DOHH2 (cell line): ENCODE results near the gene SLC22A1.
"Not testable (repeated sequence)": the region's sequence is repeated elsewhere in the genome, so short reads cannot be mapped to it uniquely, and the experiment has no call there.

ENCODE experiments used
- H3F3A ChIP-seq: fragments of 200-600 bp; sonication (generic), shearing (Covaris generic); 2 replicates; pipeline ENCODE4 v1.6.0; 2016; ENCODE audit warnings: antibody characterized with exemption, mild to moderate bottlenecking; ENCODE audit not compliant: control insufficient read depth, insufficient read depth
- H3K27ac ChIP-seq: fragments of 200-600 bp; sonication (generic); 2 replicates; pipeline ENCODE4 v1.5.1; 2014; ENCODE audit warnings: low read depth, mild to moderate bottlenecking, low read length, moderate library complexity
- H3K27me3 ChIP-seq: fragments of 200-600 bp; sonication (generic); 2 replicates; pipeline ENCODE4 v1.6.1; 2014; ENCODE audit warnings: mild to moderate bottlenecking, low read length, mixed read lengths; ENCODE audit not compliant: control insufficient read depth
- H3K36me3 ChIP-seq: fragments of 200-600 bp; sonication (generic); 2 replicates; pipeline ENCODE4 v1.6.1; 2014; ENCODE audit warnings: mild to moderate bottlenecking, low read length, moderate library complexity, mixed read lengths; ENCODE audit not compliant: control insufficient read depth
- H3K4me1 ChIP-seq: fragments of 200-600 bp; sonication (generic); 2 replicates; pipeline ENCODE4 v1.6.1; 2014; ENCODE audit warnings: mild to moderate bottlenecking, low read length, mixed read lengths; ENCODE audit not compliant: control insufficient read depth
- H3K4me2 ChIP-seq: fragments of 200-600 bp; sonication (generic); 2 replicates; pipeline ENCODE4 v1.6.0; 2014; ENCODE audit warnings: mild to moderate bottlenecking, low read length, moderate library complexity
- H3K4me3 ChIP-seq: fragments of 200-600 bp; sonication (generic); 2 replicates; pipeline ENCODE4 v1.5.1; 2014; ENCODE audit warnings: mild to moderate bottlenecking, low read length, mixed read lengths
- H3K79me2 ChIP-seq: fragments of 200-600 bp; sonication (generic); 2 replicates; pipeline ENCODE4 v1.6.1; 2014; ENCODE audit warnings: mild to moderate bottlenecking, low read length, mixed read lengths; ENCODE audit not compliant: control insufficient read depth
- H3K9me2 ChIP-seq: fragments of 200-600 bp; sonication (generic); replicated peaks from 2 replicates; pipeline ENCODE4 v1.6.1; 2014; ENCODE audit warnings: mild to moderate bottlenecking, low read length, mixed read lengths; ENCODE audit not compliant: control insufficient read depth
- H3K9me3 ChIP-seq: fragments of 200-600 bp; sonication (generic); 2 replicates; pipeline ENCODE4 v1.6.1; 2014; ENCODE audit warnings: antibody characterized with exemption, low read length, mixed read lengths; ENCODE audit not compliant: control insufficient read depth, insufficient read depth
- H4K20me1 ChIP-seq: fragments of 200-600 bp; sonication (generic); 2 replicates; pipeline ENCODE4 v1.6.0; 2014; ENCODE audit warnings: low read depth, mild to moderate bottlenecking, antibody characterized with exemption, low read length, moderate library complexity; ENCODE audit not compliant: control insufficient read depth, insufficient read depth
- EZH2phosphoT487 ChIP-seq: fragments of 200-600 bp; sonication (generic); IDR thresholded peaks from 2 replicates; pipeline ENCODE4 v1.6.1; 2017; ENCODE audit warnings: borderline replicate concordance, mild to moderate bottlenecking, antibody characterized with exemption, low read length, moderate library complexity, mixed read lengths
- TF ChIP-seq, protein P1 (sequence below): fragments of 200-600 bp; sonication (generic); IDR thresholded peaks from one replicate; pipeline ENCODE4 v1.5.1; 2014; ENCODE audit warnings: antibody characterized with exemption, mild to moderate bottlenecking, low read depth, low read length; ENCODE audit not compliant: poor library complexity, severe bottlenecking

Gene SLC22A1

DNA sequence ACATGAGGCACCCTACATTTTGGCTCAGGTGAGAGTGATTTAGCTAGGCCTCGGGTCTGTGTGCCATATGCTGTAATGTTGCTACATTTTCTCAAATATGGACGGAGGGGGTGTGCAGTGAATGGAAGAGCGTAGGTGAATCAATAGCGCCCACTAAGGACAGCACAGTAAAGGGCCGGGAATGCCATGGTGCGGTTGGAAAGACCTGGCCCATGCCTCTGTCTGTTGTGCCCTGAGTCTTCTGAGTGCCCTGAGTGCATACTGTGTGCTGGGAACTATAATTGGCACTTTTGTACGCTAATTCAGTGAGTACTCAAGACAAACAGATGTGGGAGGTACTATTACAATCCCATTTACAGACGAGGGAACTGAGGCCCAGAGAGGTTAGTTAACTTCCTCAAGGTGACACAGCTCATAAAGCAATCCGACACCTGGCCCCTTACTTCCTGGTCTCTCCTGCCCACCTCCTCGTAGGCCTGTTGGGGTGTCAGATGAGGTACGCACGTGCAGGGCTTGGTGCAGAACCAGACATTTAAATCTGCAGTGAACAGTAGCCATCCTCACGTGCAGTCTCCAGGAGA lies 17.3 kb downstream of the SLC22A1 start:
- H4K20me1 ChIP-seq, result no peaks in the 10 kb centered on the region
- no peaks in the 10 kb centered on the region for H3K79me2 ChIP-seq
- H3F3A ChIP-seq, result no peaks in the 10 kb centered on the region
- H3K4me3 ChIP-seq, result no peak overlapping the region
- H3K9me3 ChIP-seq, result no peaks in the 10 kb centered on the region
- no peaks in the 10 kb centered on the region for H3K36me3 ChIP-seq
- H3K4me1 ChIP-seq, result no peaks in the 10 kb centered on the region; the same call in 1 of the 2 replicates
- no peaks in the 10 kb centered on the region for H3K9me2 ChIP-seq
- H3K27me3 ChIP-seq, result no peaks in the 10 kb centered on the region
- H3K4me2 ChIP-seq, result no peak overlapping the region
- H3K27ac ChIP-seq, result no peak overlapping the region
- TF ChIP-seq, protein P1, sequence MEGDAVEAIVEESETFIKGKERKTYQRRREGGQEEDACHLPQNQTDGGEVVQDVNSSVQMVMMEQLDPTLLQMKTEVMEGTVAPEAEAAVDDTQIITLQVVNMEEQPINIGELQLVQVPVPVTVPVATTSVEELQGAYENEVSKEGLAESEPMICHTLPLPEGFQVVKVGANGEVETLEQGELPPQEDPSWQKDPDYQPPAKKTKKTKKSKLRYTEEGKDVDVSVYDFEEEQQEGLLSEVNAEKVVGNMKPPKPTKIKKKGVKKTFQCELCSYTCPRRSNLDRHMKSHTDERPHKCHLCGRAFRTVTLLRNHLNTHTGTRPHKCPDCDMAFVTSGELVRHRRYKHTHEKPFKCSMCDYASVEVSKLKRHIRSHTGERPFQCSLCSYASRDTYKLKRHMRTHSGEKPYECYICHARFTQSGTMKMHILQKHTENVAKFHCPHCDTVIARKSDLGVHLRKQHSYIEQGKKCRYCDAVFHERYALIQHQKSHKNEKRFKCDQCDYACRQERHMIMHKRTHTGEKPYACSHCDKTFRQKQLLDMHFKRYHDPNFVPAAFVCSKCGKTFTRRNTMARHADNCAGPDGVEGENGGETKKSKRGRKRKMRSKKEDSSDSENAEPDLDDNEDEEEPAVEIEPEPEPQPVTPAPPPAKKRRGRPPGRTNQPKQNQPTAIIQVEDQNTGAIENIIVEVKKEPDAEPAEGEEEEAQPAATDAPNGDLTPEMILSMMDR, result no peak
- no peak for TF ChIP-seq EZH2phosphoT487

- no peaks in the 10 kb centered on the region for H4K20me1 ChIP-seq
- no peaks in the 10 kb centered on the region for H3K27me3 ChIP-seq
- no peak overlapping the region for H3K27ac ChIP-seq
- H3K4me2 ChIP-seq, result no peak overlapping the region
- H3K9me3 ChIP-seq, result no peaks in the 10 kb centered on the region
- no peaks in the 10 kb centered on the region for H3K79me2 ChIP-seq
- no peaks in the 10 kb centered on the region for H3K36me3 ChIP-seq
- no peak for TF ChIP-seq EZH2phosphoT487
- TF ChIP-seq, protein P1, result no peak
- H3K4me1 ChIP-seq, result no peaks in the 10 kb centered on the region; the same call in 1 of the 2 replicates
- H3F3A ChIP-seq, result no peaks in the 10 kb centered on the region
- H3K9me2 ChIP-seq, result no peaks in the 10 kb centered on the region
- no peak overlapping the region for H3K4me3 ChIP-seq
Measured at GRCh38 chr6:160139420-160139851, 17.8 kb downstream of the SLC22A1 start.

- not testable (repeated sequence) for H3K27ac ChIP-seq, H3F3A ChIP-seq, H3K9me2 ChIP-seq, H3K4me1 ChIP-seq, H3K9me3 ChIP-seq, H4K20me1 ChIP-seq, H3K27me3 ChIP-seq, H3K36me3 ChIP-seq, H3K79me2 ChIP-seq, H3K4me3 ChIP-seq, H3K4me2 ChIP-seq
Measured at GRCh38 chr6:160140493-160140892, 18.9 kb downstream of the SLC22A1 start.

- no peaks in the 10 kb centered on the region; the same call in 1 of the 2 replicates for H3K4me1 ChIP-seq
- no peak overlapping the region for H3K27ac ChIP-seq
Measured at GRCh38 chr6:160141001-160141726, 19.5 kb downstream of the SLC22A1 start.

More at GRCh38 chr6:160141001-160141726, 19.5 kb downstream of the SLC22A1 start:
- Histone ChIP-seq H3K9me2 (no peaks in the 10 kb centered on the region), H3F3A (no peaks in the 10 kb centered on the region), H3K9me3 (no peaks in the 10 kb centered on the region), H3K36me3 (no peaks in the 10 kb centered on the region), H3K4me2 (no peak overlapping the region), H3K79me2 (no peaks in the 10 kb centered on the region), H3K27me3 (0 out of 2 replicates have a peak, but pooled peaks cover 2% of the 10 kb centered on the region), H4K20me1 (no peaks in the 10 kb centered on the region), H3K4me3 (no peak overlapping the region)
- TF ChIP-seq, protein P1, result no peak
- no peak for TF ChIP-seq EZH2phosphoT487
